Measurements from ENCODE around the gene KLHL30.

The KLHL30 gene

GRCh38 chr2:238100049-238100820 lies 38.2 kb upstream of the KLHL30 start, which contains the start of gene ESPNL:
TSS of gene ESPNL (plus strand) at chr2:238100340. CDS start at chr2:238100420, 80 bp downstream.
- DNase-seq = no peak

GRCh38 chr2:238100821-238101771 lies 37.4 kb upstream of the KLHL30 start:
- no peaks in the 10 kb centered on the region for H3K27me3 ChIP-seq (replicated peaks; ENCODE audit: insufficient read depth, low read length)
- H3K27ac ChIP-seq (ENCODE audit: low read length) = no peak overlapping the region
- no peaks in the 10 kb centered on the region for H3K36me3 ChIP-seq (replicated peaks; ENCODE audit: insufficient read depth, low read length)
- no peak overlapping the region for H3K9ac ChIP-seq (ENCODE audit: low read length)
- H3K4me3 ChIP-seq (ENCODE audit: low read length) = no peak overlapping the region
- no peaks in the 10 kb centered on the region for H3K9me2 ChIP-seq (replicated peaks; ENCODE audit: insufficient read depth, low read length)
- no peaks in the 10 kb centered on the region for H3F3A ChIP-seq (ENCODE audit: insufficient read depth, low read length)
- no peak overlapping the region for H3K4me2 ChIP-seq (ENCODE audit: low read depth, low read length)
- DNase-seq = no peak
- no peaks in the 10 kb centered on the region for H3K9me3 ChIP-seq (replicated peaks; ENCODE audit: insufficient read depth, low read length)
- H3K79me2 ChIP-seq (ENCODE audit: low read length) = no peaks in the 10 kb centered on the region
- no peaks in the 10 kb centered on the region for H3K4me1 ChIP-seq (ENCODE audit: low read length)
- no peak overlapping the region for H2AFZ ChIP-seq (ENCODE audit: low read length)
- TF ChIP-seq CTCF (IDR thresholded peaks at IDR 0.05; ENCODE audit: low read length) = no peak
- TF ChIP-seq EZH2 (optimal IDR thresholded peaks at IDR 0.05; ENCODE audit: low read depth, low read length) = no peak
- no peak for TF ChIP-seq EZH2phosphoT487 (IDR thresholded peaks at IDR 0.05; ENCODE audit: low read length)
- no peaks in the 10 kb centered on the region for H4K20me1 ChIP-seq (ENCODE audit: insufficient read depth, low read length)

More at GRCh38 chr2:238100049-238100820, 38.2 kb upstream of the KLHL30 start, which contains the start of gene ESPNL:
- no peaks in the 10 kb centered on the region for H3K9me3 ChIP-seq (replicated peaks; ENCODE audit: insufficient read depth, low read length)
- H3K4me3 ChIP-seq (ENCODE audit: low read length) = no peak within 1 kb of the TSS
- no peak within 1 kb of the TSS for H3K9ac ChIP-seq (ENCODE audit: low read length)
- H3K4me1 ChIP-seq (ENCODE audit: low read length) = no peaks in the 10 kb centered on the region
- no peaks in the 10 kb centered on the region for H3F3A ChIP-seq (ENCODE audit: insufficient read depth, low read length)
- no peaks in the 10 kb centered on the region for H3K9me2 ChIP-seq (replicated peaks; ENCODE audit: insufficient read depth, low read length)
- no peaks in the 10 kb centered on the region for H3K27me3 ChIP-seq (replicated peaks; ENCODE audit: insufficient read depth, low read length)
- no peaks in the 10 kb centered on the region for H3K36me3 ChIP-seq (replicated peaks; ENCODE audit: insufficient read depth, low read length)
- H3K79me2 ChIP-seq (ENCODE audit: low read length) = no peaks in the 10 kb centered on the region
- no peaks in the 10 kb centered on the region for H4K20me1 ChIP-seq (ENCODE audit: insufficient read depth, low read length)
- TF ChIP-seq EZH2phosphoT487 (IDR thresholded peaks at IDR 0.05; ENCODE audit: low read length) (no peak), CTCF (IDR thresholded peaks at IDR 0.05; ENCODE audit: low read length) (no peak), EZH2 (optimal IDR thresholded peaks at IDR 0.05; ENCODE audit: low read depth, low read length) (no peak)
- H2AFZ ChIP-seq (ENCODE audit: low read length) = no peak within 1 kb of the TSS
- H3K4me2 ChIP-seq (ENCODE audit: low read depth, low read length) = no peak within 1 kb of the TSS
- no peak within 1 kb of the TSS for H3K27ac ChIP-seq (ENCODE audit: low read length)

GRCh38 chr2:238101891-238102841 lies 36.3 kb upstream of the KLHL30 start:
- DNase-seq = no peak
- Histone ChIP-seq H3K4me2 (ENCODE audit: low read depth, low read length) (no peak overlapping the region), H3K4me3 (ENCODE audit: low read length) (no peak overlapping the region), H3K79me2 (ENCODE audit: low read length) (no peaks in the 10 kb centered on the region), H2AFZ (ENCODE audit: low read length) (no peak overlapping the region), H3K9me3 (replicated peaks; ENCODE audit: insufficient read depth, low read length) (no peaks in the 10 kb centered on the region), H3K4me1 (ENCODE audit: low read length) (no peaks in the 10 kb centered on the region), H3K9ac (ENCODE audit: low read length) (no peak overlapping the region), H3K27ac (ENCODE audit: low read length) (no peak overlapping the region), H3K9me2 (replicated peaks; ENCODE audit: insufficient read depth, low read length) (no peaks in the 10 kb centered on the region), H3F3A (ENCODE audit: insufficient read depth, low read length) (no peaks in the 10 kb centered on the region), H3K36me3 (replicated peaks; ENCODE audit: insufficient read depth, low read length) (no peaks in the 10 kb centered on the region), H4K20me1 (ENCODE audit: insufficient read depth, low read length) (no peaks in the 10 kb centered on the region), H3K27me3 (replicated peaks; ENCODE audit: insufficient read depth, low read length) (no peaks in the 10 kb centered on the region)
- TF ChIP-seq EZH2phosphoT487 (IDR thresholded peaks at IDR 0.05; ENCODE audit: low read length) (no peak), CTCF (IDR thresholded peaks at IDR 0.05; ENCODE audit: low read length) (no peak), EZH2 (optimal IDR thresholded peaks at IDR 0.05; ENCODE audit: low read depth, low read length) (no peak)
